Type B pancreatic cell (in vitro differentiated cells): ENCODE data around the gene SNAPC2. TPM values are rescaled to one million over a fixed set of nuclear protein-coding genes. Genes with fewer than 3 reads are reported as not detected.
A peak's percentile ranks its signal among the peaks of the same experiment; 100 is the strongest.

Experiments
- DNase-seq: peaks from one replicate; pipeline ENCODE4 v3.0.0; 2021; ENCODE audit warnings: mixed read lengths; ENCODE audit not compliant: unreplicated experiment; ENCODE audit errors: extremely low spot score
- H3K27ac Mint-ChIP-seq: 2 replicates; pipeline ENCODE4 v1.8.0; 2021; ENCODE audit warnings: mild to moderate bottlenecking, mixed read lengths
- H3K27me3 Mint-ChIP-seq: 2 replicates; pipeline ENCODE4 v1.8.0; 2021; ENCODE audit warnings: mixed read lengths
- H3K36me3 Mint-ChIP-seq: 2 replicates; pipeline ENCODE4 v1.8.0; 2021; ENCODE audit warnings: mixed read lengths
- H3K4me1 Mint-ChIP-seq: one replicate; pipeline ENCODE4 v1.8.0; 2021; ENCODE audit warnings: mixed read lengths; ENCODE audit not compliant: unreplicated experiment
- H3K4me3 Mint-ChIP-seq: 2 replicates; pipeline ENCODE4 v1.8.0; 2021; ENCODE audit warnings: mild to moderate bottlenecking, mixed read lengths
- H3K9me3 Mint-ChIP-seq: 2 replicates; pipeline ENCODE4 v1.8.0; 2021; ENCODE audit warnings: mixed read lengths
- long read RNA-seq: library from polyadenylated mRNA; unstranded; transcript quantifications from one replicate; pipeline ENCODE4 v2.0.0, GENCODE V29; 2020
- total RNA-seq: library from RNA; stranded (reverse); gene quantifications from 2 replicates; pipeline ENCODE4 v1.2.1, GENCODE V29; 2021; ENCODE audit warnings: low replicate concordance
- TF ChIP-seq, protein P1 (sequence below): fragments of 200-600 bp; sonication (generic); conservative IDR thresholded peaks from 2 replicates; pipeline ENCODE4 v1.5.0; 2021; ENCODE audit warnings: antibody characterized with exemption, mild to moderate bottlenecking

Gene SNAPC2, protein sequence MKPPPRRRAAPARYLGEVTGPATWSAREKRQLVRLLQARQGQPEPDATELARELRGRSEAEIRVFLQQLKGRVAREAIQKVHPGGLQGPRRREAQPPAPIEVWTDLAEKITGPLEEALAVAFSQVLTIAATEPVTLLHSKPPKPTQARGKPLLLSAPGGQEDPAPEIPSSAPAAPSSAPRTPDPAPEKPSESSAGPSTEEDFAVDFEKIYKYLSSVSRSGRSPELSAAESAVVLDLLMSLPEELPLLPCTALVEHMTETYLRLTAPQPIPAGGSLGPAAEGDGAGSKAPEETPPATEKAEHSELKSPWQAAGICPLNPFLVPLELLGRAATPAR
- total RNA-seq, result 13.7 and 15.0 TPM in 2 replicates
- long read RNA-seq, result 0 reads

DNA sequence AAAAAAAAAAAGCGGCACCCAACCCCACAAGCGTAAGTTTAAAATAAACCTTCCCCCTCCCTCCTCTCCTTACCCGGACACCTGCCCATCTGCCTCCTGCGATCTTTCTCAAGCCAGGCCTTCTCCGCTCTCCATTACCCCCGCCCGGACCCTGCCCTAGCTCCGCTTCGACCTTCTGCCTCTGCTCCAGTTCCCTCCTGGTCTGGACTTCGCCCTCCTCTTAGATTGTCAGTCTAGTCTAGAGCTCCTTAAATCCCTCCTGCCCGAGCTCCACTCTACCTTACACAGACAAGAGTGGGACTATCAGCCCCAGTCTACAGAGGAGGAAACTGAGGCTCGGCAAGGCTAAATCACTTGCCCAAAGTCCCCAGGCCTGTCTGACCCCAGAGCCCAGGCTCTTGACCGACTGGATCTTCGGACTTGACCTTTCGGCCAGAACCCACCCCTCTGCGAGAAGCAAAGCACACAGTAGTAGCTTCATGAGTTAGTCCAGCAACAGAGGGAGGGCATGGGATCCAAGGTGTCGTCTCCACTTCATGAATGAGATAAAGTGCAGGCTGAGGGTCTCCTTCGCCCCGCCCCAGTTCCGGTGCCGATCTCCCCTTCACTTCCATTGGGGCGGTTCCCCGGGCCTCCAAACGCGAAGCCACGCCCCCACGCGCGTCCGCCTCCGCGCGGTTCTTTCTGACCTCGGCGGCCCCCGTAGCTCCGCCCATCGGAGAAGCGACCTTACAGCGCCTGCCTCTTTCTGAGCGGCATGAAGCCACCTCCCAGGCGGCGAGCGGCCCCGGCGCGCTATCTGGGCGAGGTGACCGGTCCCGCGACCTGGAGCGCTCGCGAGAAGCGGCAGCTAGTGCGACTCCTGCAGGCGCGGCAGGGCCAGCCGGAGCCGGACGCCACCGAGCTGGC lies at the start of gene SNAPC2:
Gene SNAPC2 (plus strand): TSS at position 729 of the 909 bp plus-strand sequence. CDS start 29 bp downstream, at position 758.
- Mint-ChIP-seq H3K27me3 (peaks cover 34% of the 10 kb centered on the region), H3K4me3 (peak within 1 kb of the TSS; percentile 87), H3K4me1 (peaks cover 13% of the 10 kb centered on the region), H3K36me3 (no peaks in the 10 kb centered on the region), H3K27ac (peak within 1 kb of the TSS; percentile 92), H3K9me3 (no peaks in the 10 kb centered on the region)
- peak; percentile 98 for DNase-seq
- TF ChIP-seq, protein P1, sequence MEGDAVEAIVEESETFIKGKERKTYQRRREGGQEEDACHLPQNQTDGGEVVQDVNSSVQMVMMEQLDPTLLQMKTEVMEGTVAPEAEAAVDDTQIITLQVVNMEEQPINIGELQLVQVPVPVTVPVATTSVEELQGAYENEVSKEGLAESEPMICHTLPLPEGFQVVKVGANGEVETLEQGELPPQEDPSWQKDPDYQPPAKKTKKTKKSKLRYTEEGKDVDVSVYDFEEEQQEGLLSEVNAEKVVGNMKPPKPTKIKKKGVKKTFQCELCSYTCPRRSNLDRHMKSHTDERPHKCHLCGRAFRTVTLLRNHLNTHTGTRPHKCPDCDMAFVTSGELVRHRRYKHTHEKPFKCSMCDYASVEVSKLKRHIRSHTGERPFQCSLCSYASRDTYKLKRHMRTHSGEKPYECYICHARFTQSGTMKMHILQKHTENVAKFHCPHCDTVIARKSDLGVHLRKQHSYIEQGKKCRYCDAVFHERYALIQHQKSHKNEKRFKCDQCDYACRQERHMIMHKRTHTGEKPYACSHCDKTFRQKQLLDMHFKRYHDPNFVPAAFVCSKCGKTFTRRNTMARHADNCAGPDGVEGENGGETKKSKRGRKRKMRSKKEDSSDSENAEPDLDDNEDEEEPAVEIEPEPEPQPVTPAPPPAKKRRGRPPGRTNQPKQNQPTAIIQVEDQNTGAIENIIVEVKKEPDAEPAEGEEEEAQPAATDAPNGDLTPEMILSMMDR, result no peak

DNA sequence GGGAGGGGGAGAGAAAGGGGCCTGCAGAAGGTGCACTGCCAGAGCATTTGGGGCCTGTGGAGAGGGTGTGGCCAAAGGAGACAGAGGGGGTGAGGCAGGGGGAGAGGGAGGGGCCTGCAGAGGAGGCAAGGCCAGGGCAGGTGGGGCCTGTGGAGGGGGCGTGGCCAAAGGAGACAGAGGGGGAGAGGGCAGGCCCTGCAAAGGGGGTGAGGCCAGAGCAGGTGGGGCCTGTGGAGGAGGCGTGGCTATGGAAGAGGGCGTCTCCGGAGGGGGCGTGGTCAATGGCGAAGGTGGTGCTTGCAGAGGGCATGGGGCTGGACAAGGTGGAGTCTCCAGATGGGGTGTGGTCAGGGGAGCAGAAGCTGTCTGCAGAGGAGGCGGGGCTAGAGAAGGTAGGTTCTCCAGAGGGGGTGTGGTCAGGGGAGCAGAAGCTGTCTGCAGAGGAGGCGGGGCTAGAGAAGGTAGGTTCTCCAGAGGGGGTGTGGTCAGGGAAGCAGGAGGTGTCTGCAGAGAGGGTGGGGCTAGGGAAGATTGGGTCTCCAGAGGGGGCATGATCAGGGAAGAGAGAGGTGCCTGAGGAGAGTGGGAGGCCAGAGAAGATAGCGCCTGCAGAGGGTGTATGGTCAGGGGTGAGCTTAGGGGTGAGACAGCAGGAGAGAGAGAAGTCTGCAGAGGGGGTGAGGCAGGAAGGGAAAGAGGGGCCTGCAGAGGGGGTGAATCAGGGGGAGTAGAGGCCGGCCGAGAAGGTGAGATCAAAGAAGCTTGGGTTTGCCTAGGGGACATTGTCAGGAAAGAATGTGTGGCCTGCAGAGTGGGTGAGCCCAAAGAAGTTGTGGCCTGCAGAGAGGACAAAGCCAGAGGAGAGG lies 49.3 kb upstream of the SNAPC2 start:
- Mint-ChIP-seq H3K4me3 (peak overlapping the region; percentile 84), H3K27ac (peak overlapping the region; percentile 95), H3K9me3 (no peaks in the 10 kb centered on the region), H3K36me3 (peaks cover 4% of the 10 kb centered on the region), H3K4me1 (peaks cover 13% of the 10 kb centered on the region), H3K27me3 (peaks cover 25% of the 10 kb centered on the region)
- peak; percentile 78 for DNase-seq
- TF ChIP-seq, protein P1, result no peak

DNA sequence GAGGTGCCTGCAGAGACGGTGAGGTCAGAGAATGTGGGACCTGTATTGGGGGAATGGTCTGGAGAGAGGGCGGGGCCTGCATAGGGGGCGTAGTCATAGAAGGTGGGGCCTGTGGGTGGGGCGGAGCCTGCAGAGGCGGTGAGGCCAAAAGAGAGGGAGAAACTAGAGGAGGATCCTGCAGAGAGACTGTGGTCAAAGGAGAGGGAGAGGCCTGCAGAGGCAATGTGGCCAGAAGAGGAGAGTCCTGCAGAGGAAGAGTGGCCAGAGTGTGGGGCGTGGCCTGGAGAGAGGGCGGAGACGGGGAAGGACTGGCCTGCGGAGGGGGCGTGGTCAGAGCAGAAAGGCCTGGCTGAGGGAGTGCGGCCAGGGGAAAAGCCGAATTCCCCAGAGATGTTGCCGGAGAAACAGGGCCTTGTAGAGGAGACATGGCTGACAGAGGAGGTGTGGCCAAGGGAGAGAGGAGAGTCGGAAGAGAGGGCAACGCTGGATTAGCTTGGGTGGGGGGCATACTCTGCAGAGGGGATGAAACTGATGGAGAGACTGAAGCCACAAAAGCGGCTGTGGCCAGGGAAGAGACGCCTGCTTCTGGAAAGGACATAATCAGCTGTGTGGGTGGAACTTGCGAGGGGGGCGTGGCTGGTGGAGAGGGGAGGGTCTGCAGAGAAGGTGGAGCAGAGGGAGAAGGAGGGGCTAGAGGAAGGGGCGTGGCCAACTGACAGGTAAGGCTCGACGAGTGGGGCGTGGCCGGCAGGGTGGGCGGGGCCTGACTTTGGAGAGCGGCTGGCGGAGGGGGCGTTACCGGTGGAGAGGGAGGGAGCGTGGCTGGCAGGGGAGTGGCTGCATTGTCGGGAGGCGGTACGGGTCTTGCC lies 48.5 kb upstream of the SNAPC2 start:
- TF ChIP-seq, protein P1, result no peak

DNA sequence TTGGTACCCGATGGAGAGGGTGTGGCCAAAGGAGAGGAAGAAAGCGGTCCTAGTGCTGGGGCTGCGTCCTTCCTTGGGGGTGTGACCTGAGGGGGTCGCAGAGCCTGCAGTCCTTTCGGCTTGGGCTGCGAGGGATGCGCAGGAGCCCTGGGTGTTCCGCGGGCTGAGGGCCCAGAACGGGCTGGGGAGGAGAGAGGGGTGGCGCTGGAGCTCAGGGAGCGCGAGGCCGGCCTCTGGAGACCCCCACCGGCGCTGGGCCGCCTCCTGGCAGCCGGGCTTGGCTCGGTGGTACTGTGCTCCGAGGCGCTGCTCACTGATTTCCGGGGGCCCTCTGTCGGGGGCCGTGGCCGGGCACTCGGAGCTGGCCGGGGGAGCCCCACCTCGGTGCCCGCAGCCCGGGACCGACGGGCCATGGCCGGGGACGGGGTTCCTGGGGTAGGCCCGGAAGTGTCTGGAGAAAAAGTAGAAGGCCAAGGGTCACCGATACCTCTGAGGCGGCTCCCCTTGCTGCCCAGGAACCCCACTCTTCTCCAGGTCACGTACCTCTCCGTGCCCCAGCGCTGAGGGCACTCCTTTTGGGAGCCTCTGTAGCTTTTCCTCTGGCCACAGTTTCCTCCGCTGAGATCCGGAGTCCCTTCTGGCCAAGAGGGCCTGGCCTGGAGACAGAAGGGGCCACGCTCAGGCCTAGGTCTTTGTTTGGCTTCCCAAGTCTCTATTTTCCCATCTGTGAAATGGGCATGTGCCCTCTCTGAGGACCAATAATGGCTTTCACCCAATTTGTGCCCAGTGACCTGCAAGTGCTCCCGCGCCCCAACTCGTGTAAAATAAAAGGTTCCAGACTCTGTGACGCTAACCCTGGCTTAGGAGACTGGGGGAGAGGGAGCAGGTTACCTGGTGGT lies 47.6 kb upstream of the SNAPC2 start:
- peak overlapping the region; percentile 95 for H3K27ac Mint-ChIP-seq
- TF ChIP-seq, protein P1, result no peak
- peaks cover 13% of the 10 kb centered on the region for H3K4me1 Mint-ChIP-seq
- no peaks in the 10 kb centered on the region for H3K9me3 Mint-ChIP-seq
- peak overlapping the region; percentile 84 for H3K4me3 Mint-ChIP-seq
- peaks cover 4% of the 10 kb centered on the region for H3K36me3 Mint-ChIP-seq
- peak; percentile 71 for DNase-seq
- peaks cover 35% of the 10 kb centered on the region for H3K27me3 Mint-ChIP-seq

More for the DNA sequence above, 48.5 kb upstream of the SNAPC2 start:
- DNase-seq, result peak; percentile 94
- Mint-ChIP-seq H3K27ac (peak overlapping the region; percentile 95), H3K27me3 (peaks cover 31% of the 10 kb centered on the region), H3K36me3 (peaks cover 4% of the 10 kb centered on the region), H3K4me1 (peaks cover 13% of the 10 kb centered on the region), H3K9me3 (no peaks in the 10 kb centered on the region), H3K4me3 (peak overlapping the region; percentile 84)
